NT2/D1 (cell line): ENCODE results near the gene WDR27.

Experiments used
- SUZ12 ChIP-seq: IDR thresholded peaks from 2 replicates; pipeline ENCODE4 v1.6.1; 2011; ENCODE audit not compliant: insufficient read length, insufficient read depth; ENCODE audit errors: extremely low read depth
- YY1 ChIP-seq: IDR thresholded peaks from 2 replicates; pipeline ENCODE4 v1.6.1; 2011; ENCODE audit not compliant: insufficient read length, insufficient read depth
- ZNF274 ChIP-seq: IDR thresholded peaks from 2 replicates; pipeline ENCODE4 v1.6.1; 2011; ENCODE audit warnings: mild to moderate bottlenecking, low read depth, low read length

GRCh38 chr6:169666441-169666840 is 35.4 kb downstream of the WDR27 start:
- TF ChIP-seq ZNF274, result no peak
- TF ChIP-seq YY1, result no peak
- TF ChIP-seq SUZ12, result no peak
